ENCODE results near the gene DROSHA. TPM values are rescaled to one million over a fixed set of nuclear protein-coding genes. Genes with fewer than 3 reads are reported as not detected.

The DROSHA gene
- total RNA-seq, 1 experiment from 2014 or later, result 106 TPM

- H2BK120ac ChIP-seq (ENCODE audit: low read depth, low read length, poor library complexity, severe bottlenecking), result no peak overlapping the region
- H3K4me2 ChIP-seq (ENCODE audit: insufficient read depth, insufficient read length, low read length), result no peak overlapping the region
- H3K18ac ChIP-seq (ENCODE audit: insufficient read length, low read depth, low read length), result no peak overlapping the region
- no peak overlapping the region for H3K14ac ChIP-seq (ENCODE audit: insufficient read depth, low read length)
- Mint-ChIP-seq H3K27ac (no peak overlapping the region), H3K27me3 (ENCODE audit: low read depth) (no peaks in the 10 kb centered on the region), H3K9me3 (no peaks in the 10 kb centered on the region), H3K4me1 (peaks cover 5 to 12% of the 10 kb centered on the region in 2 experiments), H3K4me3 (no peak overlapping the region), H3K36me3 (ENCODE audit: insufficient read depth in 1 of 3, low read depth in 3 of 3) (peaks cover 23 to 64% (median 55%) of the 10 kb centered on the region in 3 experiments; a peak in 6 of 7 replicates)
- no peak overlapping the region for H4K91ac ChIP-seq (ENCODE audit: insufficient read length, low read depth, low read length)
- no peak overlapping the region for H2BK5ac ChIP-seq (ENCODE audit: insufficient read length, low read length)
- no peak overlapping the region for H2AFZ ChIP-seq (ENCODE audit: low read length)
- H3T11ph ChIP-seq (ENCODE audit: low read length), result no peak overlapping the region
- no peaks in the 10 kb centered on the region for H3K4me1 ChIP-seq (ENCODE audit: insufficient read depth, low read length)
- H3K23me2 ChIP-seq (ENCODE audit: insufficient read length, low read depth, low read length, poor library complexity, severe bottlenecking), result peaks cover 3% of the 10 kb centered on the region
- H4K8ac ChIP-seq (replicated peaks; ENCODE audit: insufficient read length, low read depth, low read length), result no peak overlapping the region
- H4K20me1 ChIP-seq (ENCODE audit: control insufficient read depth, insufficient read depth, insufficient read length), result no peaks in the 10 kb centered on the region
- H3K4ac ChIP-seq (ENCODE audit: low read depth, low read length), result no peak overlapping the region
- no peaks in the 10 kb centered on the region for H3K27me3 ChIP-seq (ENCODE audit: insufficient read depth, low read length)
- no CpG with 5 or more reads among the region's 3 CpGs for WGBS (ENCODE audit: extremely low coverage, insufficient read length, low lambda C conversion rate)
- no peak for TF ChIP-seq CTCF (conservative IDR thresholded peaks at IDR 0.05)
- peaks cover 2% of the 10 kb centered on the region for H3K79me1 ChIP-seq (ENCODE audit: insufficient read depth, low read depth, low read length, poor library complexity, severe bottlenecking)
- H3K27ac ChIP-seq (ENCODE audit: insufficient read length, low read depth, low read length), result no peak overlapping the region
- H3K9me3 ChIP-seq (ENCODE audit: control insufficient read depth, low read depth, low read length), result no peaks in the 10 kb centered on the region
- peaks cover 1% of the 10 kb centered on the region; the same call in 1 of the 2 replicates for H3K79me2 ChIP-seq (ENCODE audit: insufficient read depth, low read length)
- no peak overlapping the region for H2BK15ac ChIP-seq (ENCODE audit: low read depth, low read length)
- DNase-seq, result no peak
- H2BK20ac ChIP-seq (ENCODE audit: low read depth, low read length, poor library complexity, severe bottlenecking), result no peak overlapping the region
- H3K56ac ChIP-seq (ENCODE audit: insufficient read length, low read depth, low read length), result no peak overlapping the region
- no peak overlapping the region for H3K9ac ChIP-seq (ENCODE audit: extremely low read depth, insufficient read length, low read length)
- H2AK5ac ChIP-seq (ENCODE audit: insufficient read length, low read length), result no peak overlapping the region
- H4K5ac ChIP-seq (ENCODE audit: insufficient read length, low read depth, low read length), result no peak overlapping the region
- no peak overlapping the region for H2BK12ac ChIP-seq (ENCODE audit: insufficient read length, low read depth, low read length)
- no peak overlapping the region for H3K23ac ChIP-seq (ENCODE audit: insufficient read length, low read depth, low read length)
Observed at GRCh38 chr5:31536873-31537272, 5.0 kb upstream of the DROSHA start.

All from H9 (cell line).